GM21360 (cell line): ENCODE results near the gene CIT.
A peak's percentile ranks its signal among the peaks of the same experiment; 100 is the strongest.

Source experiments
- ATAC-seq: cut with Tn5 transposase; IDR thresholded peaks from one replicate; pipeline ENCODE4 v1.9.1; 2021; ENCODE audit warnings: mild to moderate bottlenecking, moderate library complexity; ENCODE audit not compliant: unreplicated experiment

CIT gene

DNA sequence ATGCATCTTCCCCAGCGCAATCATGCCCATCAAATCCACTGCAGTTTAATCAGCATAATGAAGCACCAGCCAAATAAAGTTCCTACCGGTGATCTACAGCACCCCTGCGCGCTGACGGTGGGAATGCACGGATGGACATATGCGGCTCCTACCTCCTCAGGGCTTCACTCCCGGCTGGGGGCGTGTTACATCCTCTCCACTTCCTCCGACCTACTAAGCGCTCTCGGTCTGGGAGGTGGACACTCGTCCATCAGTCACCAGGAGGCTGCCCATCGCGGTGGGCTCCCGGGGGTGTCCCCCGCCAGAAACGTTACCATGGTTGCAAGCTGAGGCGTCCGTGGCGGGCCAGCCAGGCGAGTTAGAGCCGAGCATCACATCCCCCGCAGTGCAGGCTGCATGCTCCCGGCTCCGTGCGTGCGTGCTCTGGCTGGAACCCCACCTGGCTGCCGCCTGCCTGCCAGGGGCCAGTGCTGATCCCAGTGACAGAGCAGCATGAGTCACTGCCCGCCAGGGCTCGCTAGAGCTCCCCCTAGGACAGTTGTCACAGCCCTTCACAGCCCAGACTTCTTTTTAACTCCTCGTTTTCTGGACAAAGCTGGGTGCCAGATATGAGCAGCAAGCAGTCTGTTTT, 73.0 kb downstream of the CIT start:
- no peak for ATAC-seq

DNA sequence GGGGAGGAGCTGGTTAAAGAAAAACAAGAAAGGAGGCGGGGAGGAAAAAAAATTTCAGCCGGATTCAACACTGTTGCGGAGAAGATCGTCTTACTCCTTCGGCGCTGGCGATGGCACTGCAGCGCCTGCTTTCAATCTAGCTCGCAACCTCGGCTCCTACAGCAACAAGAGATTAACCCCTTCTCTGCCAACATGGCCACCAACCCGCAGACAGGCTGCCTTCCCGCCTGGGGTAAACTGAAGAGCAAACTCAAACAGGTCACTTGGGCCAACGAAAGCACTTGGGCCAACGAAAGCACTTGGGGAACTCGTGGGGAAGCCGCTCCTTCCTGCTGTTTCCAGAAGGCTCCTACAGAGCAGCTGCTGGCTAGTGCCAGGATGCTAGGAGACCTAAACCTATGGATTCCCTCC, 73.7 kb downstream of the CIT start:
- ATAC-seq: no peak

DNA sequence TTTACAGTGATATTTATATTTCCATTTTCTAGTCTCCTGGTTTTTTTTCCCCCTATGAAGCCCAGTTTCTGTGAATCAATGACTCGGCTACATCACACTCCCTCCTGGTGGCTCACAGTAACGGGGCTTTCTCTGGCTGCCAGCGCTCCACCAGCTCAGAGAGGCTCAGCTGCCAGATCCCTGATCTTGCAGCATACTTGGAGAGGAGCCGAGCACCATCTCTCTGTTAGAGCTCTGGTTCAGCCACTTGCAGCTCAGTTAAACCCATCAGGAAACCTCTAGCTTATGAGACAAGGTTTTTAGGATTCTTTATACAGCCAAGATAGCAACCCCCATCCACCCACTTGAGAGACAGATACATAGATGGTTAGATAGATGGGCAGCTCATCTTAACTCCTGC, 74.6 kb downstream of the CIT start:
- no peak for ATAC-seq

DNA sequence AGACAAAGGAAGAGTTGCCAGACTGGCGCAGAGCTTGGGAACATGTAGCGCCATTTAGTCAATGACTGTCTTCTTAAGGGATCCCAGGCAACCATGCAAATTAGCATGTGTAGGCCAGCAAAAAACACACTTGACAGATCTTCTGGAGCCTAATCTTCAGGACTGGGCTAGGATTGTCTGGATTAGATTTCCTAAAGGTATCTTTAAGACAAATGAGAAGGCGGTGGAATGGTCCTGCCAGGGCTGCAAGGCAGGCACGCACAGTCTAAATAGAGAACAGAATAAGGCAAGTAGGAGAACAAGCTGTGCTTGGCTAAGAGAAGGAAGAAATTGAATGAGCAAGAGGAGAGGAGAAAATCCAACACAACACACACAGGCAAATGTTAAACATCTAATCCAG, 80.0 kb downstream of the CIT start:
- no peak for ATAC-seq

DNA sequence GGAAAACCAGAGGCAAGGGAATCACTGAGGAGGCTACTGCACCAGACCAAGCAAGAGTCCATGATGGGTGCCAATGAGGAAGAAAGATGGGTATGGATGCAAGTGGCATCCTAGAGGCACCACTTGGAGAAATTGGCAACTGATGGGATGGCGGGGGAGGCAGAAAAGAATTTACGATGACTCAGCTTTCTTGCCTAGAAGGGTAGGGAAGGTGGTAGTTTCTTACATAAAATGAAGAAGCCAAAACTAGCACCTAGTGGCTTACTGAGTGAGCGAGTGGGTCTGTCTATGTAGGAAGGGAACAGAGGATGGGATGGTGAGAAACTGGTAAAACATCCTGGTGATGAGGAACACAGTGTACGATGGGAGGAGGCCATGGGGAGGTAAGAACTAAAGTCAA, 80.8 kb downstream of the CIT start:
- no peak for ATAC-seq

DNA sequence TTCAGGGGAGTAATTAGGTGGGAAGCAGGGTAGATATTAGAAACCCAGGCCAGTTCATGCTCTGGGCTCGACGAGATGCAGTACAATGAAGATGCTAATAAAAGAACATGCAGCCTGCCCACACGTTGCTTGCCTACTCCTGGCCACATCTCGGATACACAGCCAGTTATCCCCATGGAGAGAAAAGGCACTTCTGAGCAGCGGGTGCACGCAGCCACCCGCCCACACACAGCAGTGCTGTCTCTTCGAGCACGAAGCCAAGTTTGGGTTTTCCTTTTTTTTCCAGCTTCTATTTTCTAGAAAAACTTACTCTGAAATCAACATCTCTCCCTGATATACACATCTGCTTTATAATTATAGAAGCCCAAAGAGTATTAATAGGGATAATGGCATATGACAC, 85.7 kb downstream of the CIT start:
- no peak for ATAC-seq

DNA sequence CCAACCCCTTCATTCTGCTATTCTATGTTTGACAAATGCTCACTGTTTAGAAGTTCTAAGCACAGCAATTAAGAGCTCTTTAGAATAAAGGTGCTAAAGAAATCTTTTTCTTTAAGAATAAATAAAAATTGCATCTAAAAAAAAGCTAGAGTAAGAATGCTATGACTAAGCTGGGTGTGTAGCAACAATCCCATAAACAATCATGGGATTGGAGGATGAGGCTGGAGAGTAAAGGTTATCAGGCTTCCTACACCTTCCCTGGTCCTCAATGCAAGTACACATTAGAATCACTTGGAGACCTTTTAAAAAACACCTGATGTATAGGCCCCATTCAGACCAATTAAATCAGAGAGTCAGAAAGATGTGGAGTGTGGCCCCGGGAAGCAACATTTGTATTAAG, 88.3 kb downstream of the CIT start:
- no peak for ATAC-seq

DNA sequence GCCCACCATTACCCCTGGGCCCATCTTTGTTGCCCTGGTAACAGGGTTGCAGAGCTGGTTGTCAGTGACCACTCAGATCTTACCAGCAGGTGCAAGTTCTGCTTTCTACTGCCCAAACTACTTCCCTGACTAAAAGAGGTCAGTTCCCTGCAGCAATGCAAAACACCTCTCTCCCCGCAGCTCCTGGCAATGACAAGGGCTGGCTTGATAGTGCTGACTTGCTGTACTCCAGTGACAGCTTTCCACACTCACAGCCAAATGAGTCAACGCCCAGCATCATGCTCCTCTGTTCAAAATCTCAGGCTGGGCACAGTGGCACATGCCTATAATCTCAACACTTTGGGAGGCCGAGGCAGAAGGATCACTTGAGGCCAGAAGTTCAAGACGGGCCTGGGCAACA, 90.6 kb downstream of the CIT start:
- no peak for ATAC-seq

DNA sequence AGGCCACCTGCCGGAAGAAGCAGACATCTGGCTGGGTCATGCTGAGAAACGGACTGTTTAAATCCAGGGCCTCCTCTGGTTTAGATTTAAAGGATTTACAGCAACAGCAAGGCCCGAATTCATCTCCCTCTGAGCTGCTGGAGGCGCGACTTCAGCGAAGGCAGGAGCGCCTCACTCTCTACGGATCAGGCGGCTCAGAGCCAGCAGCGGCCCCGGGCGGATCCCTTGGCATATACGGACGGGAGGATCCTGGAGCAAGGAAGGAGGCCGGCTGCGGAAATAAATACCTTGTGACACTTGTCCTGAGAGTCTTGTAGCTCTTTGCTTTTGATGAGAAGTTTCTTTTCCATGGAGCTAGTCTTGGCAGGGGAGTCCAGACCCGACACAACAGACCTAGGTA, 92.4 kb downstream of the CIT start:
- no peak for ATAC-seq

DNA sequence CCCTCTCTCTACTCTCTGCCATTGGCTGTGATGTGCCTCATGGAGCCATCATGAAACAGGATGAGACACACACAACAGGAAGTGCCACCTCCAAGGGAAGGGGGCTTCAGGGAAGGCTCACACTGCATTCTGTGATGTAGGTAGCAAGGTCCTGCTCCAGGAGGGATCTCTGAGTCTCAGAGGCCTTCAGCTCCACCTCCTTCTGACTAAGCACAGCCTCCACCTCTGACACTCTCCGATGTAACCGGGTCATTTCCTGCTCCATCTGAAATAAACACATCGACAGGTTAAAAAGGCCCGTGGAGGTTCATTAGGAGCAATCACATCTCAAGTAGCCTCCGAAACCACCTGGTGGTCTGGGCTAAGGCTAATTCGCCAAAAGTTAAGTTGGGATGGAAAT, 93.3 kb downstream of the CIT start:
- no peak for ATAC-seq

DNA sequence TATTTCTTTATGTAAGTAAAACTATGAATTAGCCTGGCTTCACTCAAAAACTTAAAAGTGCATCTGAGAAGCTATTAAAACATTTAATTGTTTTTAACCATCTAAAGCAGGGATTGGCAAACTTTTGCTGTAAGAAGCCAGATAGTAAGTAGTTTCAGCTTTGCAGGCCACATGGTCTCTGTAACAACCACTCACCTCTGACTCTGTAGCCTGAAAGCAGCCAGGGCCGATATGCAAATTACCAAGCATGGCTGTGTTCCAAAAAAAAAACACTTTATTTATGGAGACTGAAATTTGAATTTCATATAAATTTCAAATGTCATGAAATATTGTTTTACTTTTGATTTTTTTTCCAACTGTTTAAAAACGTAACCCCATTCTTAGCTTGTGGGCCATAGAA, 95.3 kb downstream of the CIT start:
- ATAC-seq: peak; percentile 67

DNA sequence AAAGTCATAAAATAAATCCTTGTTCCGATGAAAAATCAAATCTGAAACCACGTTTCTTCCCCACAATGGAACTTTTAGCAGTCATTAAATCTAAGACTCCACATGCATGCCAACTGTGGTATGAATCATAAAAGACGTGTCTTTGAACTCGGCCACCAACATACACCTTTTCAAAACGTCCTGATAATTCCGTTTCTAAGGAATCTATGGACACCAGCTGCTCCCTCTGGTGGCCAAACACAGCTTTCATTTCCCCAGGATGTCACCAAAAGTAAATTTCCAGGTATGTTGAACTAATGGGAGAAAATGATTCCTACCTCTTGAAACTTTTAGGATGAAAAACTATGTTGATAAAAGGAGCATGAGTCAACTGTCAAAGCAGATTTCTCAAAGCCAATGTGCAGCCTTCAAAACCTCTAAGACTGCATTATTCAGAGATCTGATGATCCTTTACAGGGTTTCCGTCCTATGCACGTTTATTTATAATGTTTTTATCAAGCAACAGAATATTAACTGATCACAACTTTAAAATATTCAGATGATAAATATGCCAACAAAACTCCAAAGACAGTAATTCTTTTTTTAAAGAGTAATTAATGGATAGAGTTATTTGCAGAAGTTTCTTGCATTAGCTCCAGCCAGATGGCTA, 96.2 kb downstream of the CIT start:
- ATAC-seq: no peak

DNA sequence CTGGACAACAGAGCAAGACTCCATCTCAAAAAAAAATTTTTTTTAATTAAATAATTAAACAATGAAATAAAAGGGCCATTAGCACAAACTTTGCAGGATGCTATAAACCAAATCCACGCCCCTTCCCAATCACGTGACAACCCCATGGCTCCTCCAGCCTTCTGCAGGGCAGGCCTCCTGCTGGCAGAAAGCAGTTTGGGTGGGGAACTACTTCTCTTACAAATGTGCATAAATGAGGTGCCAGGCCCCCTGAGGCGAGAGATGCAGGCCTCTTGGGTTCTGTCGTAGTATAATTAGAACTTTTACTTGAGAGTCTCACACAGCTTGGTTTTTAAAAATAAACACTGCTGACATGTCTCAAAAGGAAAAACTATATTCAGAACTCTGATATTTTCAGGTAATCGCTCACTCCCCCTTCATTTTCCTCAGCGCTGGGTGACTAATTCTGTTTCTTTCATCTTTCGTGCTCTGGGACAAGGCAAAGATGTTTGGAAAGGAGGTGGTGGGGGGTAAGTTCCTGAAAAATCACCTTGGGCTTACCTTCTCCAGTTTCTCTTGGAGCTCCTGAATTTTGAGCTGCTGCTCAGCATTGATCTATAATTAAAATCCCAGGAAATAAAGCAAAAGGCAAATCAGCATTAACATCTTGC, 101.7 kb downstream of the CIT start:
- no peak for ATAC-seq

DNA sequence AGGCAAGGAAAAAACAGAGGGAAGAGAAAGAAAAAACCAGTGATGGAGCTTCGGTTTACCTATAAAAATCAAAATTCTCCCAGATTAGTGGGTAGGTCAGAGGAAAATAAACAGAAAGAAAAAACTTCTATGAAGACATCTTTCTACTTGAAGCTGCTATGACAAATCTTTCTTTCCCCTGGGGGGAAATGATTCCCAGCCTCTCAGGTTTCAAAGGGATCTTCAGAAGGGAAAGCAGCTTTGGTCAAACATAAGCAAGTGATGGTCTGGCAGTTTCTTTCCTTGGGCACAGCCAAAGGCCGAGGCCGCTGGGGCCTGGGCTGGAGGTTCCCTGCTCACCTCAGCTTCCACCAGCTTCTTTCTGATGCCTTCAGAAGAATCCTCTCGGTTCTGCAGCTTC, 104.7 kb downstream of the CIT start:
- ATAC-seq: no peak

DNA sequence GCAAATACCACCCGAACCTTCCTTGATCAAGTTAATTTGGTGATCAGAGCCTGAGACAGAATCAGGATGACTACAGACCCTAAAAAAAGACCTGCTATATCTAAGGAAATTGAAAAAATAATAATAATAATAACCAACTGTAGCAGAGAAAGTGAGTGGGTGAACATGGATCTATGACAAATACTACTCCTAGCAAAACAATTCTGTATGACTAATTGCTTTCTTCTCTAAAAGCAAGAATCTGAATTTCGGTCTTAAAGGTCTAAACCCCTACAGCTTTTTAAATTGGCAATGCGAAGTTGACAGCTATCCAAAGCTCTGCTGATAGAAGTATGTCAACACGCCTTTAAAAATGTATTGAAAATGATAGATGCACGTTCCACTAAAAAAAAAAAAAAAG, 107.0 kb downstream of the CIT start:
- no peak for ATAC-seq

DNA sequence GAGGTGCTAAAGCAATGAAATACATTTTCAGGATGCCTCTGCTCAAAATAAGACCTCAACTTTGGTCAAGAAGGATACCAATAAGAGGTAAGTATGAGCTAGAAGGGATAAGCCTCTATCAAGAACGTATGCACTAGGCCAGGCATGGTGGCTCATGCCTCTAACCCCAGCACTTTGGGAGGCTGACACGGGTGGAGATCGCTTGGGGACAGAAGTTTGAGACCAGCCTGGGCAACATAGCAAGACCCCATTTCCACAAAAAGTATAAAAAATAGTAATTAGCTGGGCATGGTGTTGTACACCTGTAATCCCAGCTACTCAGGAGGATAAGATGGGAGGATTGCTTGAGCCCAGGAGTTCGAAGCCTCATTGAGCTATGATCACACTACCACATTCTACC, 114.5 kb downstream of the CIT start:
- ATAC-seq: no peak

DNA sequence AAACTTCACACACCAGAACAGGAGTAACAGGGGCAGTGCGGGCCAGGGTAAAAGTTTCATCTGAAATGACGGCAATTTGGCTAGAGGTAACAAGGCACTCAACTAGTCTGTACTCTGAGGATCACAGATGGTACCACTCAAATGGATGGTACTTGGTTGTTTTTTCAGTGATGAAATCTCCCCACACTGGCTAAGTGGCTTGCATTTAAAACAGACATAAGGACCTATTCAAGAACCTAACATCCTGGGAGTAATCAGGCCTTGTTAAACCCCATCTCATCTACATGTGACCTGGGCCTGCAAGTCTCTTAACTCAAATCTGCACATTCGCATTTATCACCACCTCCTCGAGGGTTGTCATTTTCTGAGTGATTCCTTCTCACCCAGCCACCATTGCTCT, 118.4 kb downstream of the CIT start:
- ATAC-seq: no peak

DNA sequence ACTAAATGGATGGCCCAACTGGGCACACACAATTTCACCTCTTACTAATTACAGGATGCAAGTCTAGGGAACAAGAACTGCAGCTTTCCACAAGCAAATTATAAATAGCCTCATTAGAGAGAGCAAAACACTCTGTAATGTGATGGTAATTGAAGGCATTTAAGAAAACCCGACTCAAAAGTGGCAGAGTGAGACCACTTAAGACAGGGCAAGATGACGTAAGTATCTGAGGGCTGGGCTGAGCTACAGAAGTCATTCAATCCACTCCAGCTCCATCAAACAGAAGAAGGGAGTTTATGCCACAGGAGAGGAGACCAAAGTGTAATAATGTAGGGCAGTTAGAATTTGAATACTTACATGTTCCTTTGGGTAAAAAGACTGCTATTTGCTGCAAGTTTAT, 118.9 kb downstream of the CIT start:
- ATAC-seq: no peak

DNA sequence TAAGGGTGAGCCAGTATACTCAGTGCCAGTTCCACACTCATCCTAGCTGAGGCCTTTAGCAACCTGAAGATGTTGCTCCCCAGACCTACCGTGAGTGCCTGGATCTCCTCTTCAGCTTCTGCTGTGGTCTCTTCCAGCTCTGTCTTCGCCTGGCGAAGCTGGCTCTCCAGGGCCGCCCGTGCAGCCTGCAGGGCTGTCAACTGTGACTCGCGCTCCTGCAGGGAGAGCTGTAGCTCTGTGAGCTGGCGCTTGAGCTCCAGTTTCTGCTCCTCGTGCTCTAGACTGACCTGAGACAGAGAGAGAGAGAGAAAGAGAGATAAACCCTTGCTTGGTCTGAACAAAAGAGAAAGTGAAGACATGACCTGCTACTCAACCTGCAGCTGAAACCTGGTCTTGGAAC, 125.2 kb downstream of the CIT start:
- ATAC-seq: no peak

DNA sequence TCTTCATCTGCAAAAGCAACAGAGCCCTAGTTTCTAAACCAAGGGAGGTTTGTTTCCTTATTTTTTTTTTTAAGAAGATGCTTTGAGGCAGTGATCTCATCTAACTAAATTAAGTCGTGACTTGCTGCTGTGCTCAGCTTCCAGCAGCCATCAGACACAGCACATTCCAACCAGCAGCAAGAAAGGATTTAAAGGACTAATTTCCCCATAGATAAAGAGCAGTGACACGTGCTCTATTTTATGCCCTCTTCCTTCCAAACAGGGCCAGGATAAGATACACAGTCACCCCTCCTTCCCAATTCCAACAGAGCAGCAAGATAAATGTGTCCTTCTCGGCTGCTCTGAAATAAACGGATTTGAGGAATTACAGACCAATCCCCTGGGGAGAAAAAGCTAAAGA, 127.5 kb downstream of the CIT start:
- ATAC-seq: no peak

DNA sequence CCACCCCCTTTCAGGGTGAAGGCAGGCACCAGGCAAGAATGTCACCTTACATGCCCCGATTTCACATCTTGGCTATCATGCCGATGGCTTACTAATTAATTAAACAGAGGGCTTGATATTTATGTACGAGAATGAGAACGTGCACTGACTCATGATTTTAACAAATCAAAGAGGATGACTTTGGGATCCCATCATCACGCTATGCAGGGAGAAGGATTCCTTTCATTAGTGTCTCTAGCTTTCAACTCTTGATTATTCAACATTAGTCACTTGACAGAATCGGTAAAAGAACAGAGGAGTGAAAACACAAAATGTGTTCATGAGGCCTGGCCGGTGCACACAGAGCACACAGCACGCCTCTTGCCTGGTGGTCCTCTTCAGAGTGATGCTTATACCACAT, 128.6 kb downstream of the CIT start:
- ATAC-seq: no peak

DNA sequence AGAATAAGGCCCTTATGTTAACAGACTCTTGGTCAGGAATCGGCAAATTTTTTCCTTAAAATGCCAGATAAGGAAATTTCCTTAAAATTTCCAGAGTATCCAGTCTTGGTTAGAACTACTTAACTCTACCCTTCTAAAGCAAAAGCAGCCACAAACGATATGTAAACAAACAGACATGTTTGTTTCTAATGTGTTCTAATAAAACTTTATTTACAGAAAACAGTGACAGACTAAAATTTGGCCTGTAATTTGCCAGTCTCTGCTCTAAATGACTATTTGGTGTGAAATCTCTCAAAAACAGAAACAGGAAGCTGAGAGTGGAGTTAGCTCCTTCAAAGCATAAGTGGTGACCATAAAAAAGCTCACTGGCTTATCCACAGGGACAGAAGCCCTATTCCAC, 131.0 kb downstream of the CIT start:
- ATAC-seq: no peak
